Panc1 (cell line): ENCODE results near the gene BMP7. TPM values are rescaled to one million over a fixed set of nuclear protein-coding genes. Genes with fewer than 3 reads are reported as not detected.

Experiments used
- ATAC-seq: fragments of 200-7000 bp; cut with Tn5 transposase; 2 replicates; pipeline ENCODE4 v1.9.1; 2020; ENCODE audit warnings: mild to moderate bottlenecking, moderate library complexity
- BruUV-seq: library from RNA; stranded (reverse); fragments of 400-500 nt; replicated peaks from 2 replicates; lab custom pipeline; 2021; lab: Mats Ljungman, UMichigan
- CTCF ChIA-PET: fragments of 300-600 bp; sonication (Branson Sonifier 250); formaldehyde crosslinking; loops from one replicate; lab custom pipeline; 2022; ENCODE audit warnings: antibody characterized with exemption; lab: Charles Lee
- POLR2A ChIA-PET: fragments of 300-600 bp; sonication (Branson Sonifier 250); formaldehyde crosslinking; loops from one replicate; lab custom pipeline; 2022; ENCODE audit warnings: antibody characterized with exemption; lab: Charles Lee
- DNase-seq: peaks from one replicate; pipeline ENCODE4 v3.0.0-alpha.2; 2010; ENCODE audit warnings: low read depth, low spot score
- H3K27ac ChIP-seq: 2 replicates; pipeline ENCODE4 v1.5.1; 2011; ENCODE audit warnings: mild to moderate bottlenecking, low read length, inconsistent platforms
- H3K27me3 ChIP-seq: fragments of 200-500 bp; sonication (Bioruptor generic); 2 replicates; pipeline ENCODE4 v1.6.0; 2014; ENCODE audit warnings: low read length, inconsistent platforms; ENCODE audit not compliant: control insufficient read depth, insufficient read depth
- H3K36me3 ChIP-seq: fragments of 200-500 bp; sonication (Bioruptor generic); 2 replicates; pipeline ENCODE4 v1.5.1; 2014; ENCODE audit warnings: inconsistent platforms, mild to moderate bottlenecking, low read length, moderate library complexity; ENCODE audit not compliant: control insufficient read depth, insufficient read depth
- H3K4me1 ChIP-seq: 2 replicates; pipeline ENCODE4 v1.5.1; 2011; ENCODE audit warnings: inconsistent platforms, mild to moderate bottlenecking, low read length, moderate library complexity; ENCODE audit not compliant: control insufficient read depth, insufficient read depth
- H3K4me3 ChIP-seq, 2 experiments: 2 replicates each; pipeline ENCODE4 v1.5.1; 2011 to 2012; ENCODE audit warnings: low read depth in 2 of 2, low read length in 2 of 2, mild to moderate bottlenecking in 2 of 2, inconsistent platforms in 1 of 2, moderate library complexity in 1 of 2
- H3K9me3 ChIP-seq: fragments of 200-500 bp; sonication (Bioruptor generic); 2 replicates; pipeline ENCODE4 v1.5.1; 2014; ENCODE audit warnings: low read depth, mild to moderate bottlenecking, inconsistent platforms, low read length, moderate library complexity; ENCODE audit not compliant: control insufficient read depth, insufficient read depth
- POLR2AphosphoS5 ChIP-seq: IDR thresholded peaks from 2 replicates; pipeline ENCODE4 v1.6.1; 2012; ENCODE audit warnings: mild to moderate bottlenecking, low read depth, low read length, moderate library complexity
- SIN3A ChIP-seq: IDR thresholded peaks from 2 replicates; pipeline ENCODE4 v1.6.1; 2012; ENCODE audit warnings: low read depth, mild to moderate bottlenecking, low read length, moderate library complexity, borderline replicate concordance; ENCODE audit not compliant: insufficient read depth
- TCF7L2 ChIP-seq: IDR thresholded peaks from 2 replicates; pipeline ENCODE4 v1.6.1; 2011; ENCODE audit warnings: mild to moderate bottlenecking, low read depth, low read length, inconsistent platforms
- in situ Hi-C: cut with HindIII; loops from 2 replicates; pipeline ENCODE4 v1.10.0; 2016; ENCODE audit warnings: low sequenced_read_pairs, low pct_unique_long_range_greater_than_20kb
- intact Hi-C: fragments of 100-400 bp; cut with micrococcal nuclease; formaldehyde crosslinking; loops from one replicate; pipeline ENCODE4 v1.10.0; 2022; ENCODE audit not compliant: unreplicated experiment
- total RNA-seq: library from RNA; stranded (reverse); gene quantifications from one replicate; pipeline ENCODE4 v1.2.1, GENCODE V29; 2021; ENCODE audit not compliant: unreplicated experiment
- TF ChIP-seq, protein P1 (sequence below), 2 experiments: IDR thresholded peaks; 2 replicates each; pipeline ENCODE4 v1.6.1; 2011 to 2012; ENCODE audit warnings: low read depth in 2 of 2, control low read depth in 1 of 2, low read length in 1 of 2, mild to moderate bottlenecking in 1 of 2, moderate library complexity in 1 of 2; ENCODE audit not compliant: insufficient read depth in 1 of 2
- TF ChIP-seq, protein P2 (sequence below): fragments of 450-650 bp; IDR thresholded peaks from 2 replicates; pipeline ENCODE4 v1.5.1; 2017; ENCODE audit warnings: mild to moderate bottlenecking

The BMP7 gene
- total RNA-seq, 1 experiment from 2014 or later = 11.5 TPM

DNA sequence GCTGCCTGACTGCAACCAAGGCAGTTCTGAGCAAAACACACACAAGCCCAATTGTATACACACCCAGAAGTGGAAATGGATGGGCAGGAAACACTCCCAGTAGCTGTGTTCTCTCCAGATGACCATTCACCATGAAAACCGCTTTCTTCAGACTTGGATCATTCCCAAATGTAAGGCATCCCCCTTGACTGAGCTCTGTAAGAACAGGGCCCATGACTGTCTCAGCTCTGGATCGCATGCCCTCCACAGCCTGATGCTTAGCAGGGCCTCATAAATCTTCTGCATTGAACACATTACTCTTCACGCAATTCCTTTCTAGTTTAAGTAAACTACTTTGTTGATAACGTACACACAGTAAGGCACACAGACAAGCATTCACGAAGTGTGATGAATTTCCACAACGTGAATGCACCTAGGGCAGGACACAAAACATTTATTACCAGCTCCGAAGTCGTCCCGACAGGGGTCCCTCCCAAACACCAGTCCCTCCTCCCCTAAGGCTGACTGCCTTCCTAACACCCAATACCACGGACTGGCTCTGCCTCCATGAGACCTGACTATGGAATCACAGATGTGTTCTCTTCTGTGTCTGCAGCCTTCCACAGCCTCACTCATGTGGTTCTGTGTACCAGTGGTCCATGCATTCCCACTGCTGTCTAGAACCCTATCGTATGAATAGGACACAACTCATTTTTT is 31.7 kb downstream of the BMP7 start:
- Histone ChIP-seq H3K4me1 (no peaks in the 10 kb centered on the region), H3K27me3 (no peaks in the 10 kb centered on the region; the same call in 1 of the 2 replicates), H3K9me3 (no peaks in the 10 kb centered on the region), H3K36me3 (no peaks in the 10 kb centered on the region), H3K27ac (no peak overlapping the region), H3K4me3 (no peak overlapping the region)
- in situ Hi-C loops = no loop called here
- no peak for TF ChIP-seq POLR2AphosphoS5
- no TSS peak for BruUV-seq
- DNase-seq (no peak), ATAC-seq (no peak)
- ChIA-PET CTCF (no interaction called here), POLR2A (no interaction called here)
- intact Hi-C loops = no loop called here

DNA sequence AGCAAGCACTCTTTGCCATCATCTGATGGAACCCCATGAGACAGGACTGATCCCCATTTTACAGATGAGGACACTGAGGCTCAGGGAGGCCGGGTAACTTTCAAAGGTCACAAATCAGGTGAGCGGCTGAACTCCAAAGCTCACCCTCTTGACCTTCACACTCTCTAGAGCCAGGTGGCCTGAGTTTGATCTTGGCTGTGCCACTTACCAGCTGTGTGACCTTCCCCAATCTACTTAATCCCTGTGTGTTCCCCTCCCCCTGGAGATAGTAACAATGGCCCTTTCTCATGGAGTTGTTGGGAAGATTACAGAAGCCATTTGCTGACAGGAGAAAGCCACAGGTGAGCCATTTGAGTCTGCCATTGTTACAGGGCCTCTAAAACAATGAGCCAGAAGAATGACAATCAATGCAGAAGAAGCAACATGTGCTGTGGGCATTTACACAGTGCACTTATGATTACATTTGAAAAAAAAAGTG is 34.5 kb downstream of the BMP7 start:
- BruUV-seq = no TSS peak
- no peak for ATAC-seq
- no peak overlapping the region for H3K4me3 ChIP-seq
- no peak overlapping the region for H3K27ac ChIP-seq
- no peaks in the 10 kb centered on the region; the same call in 1 of the 2 replicates for H3K27me3 ChIP-seq
- ChIA-PET POLR2A (no interaction called here), CTCF (no interaction called here)
- no peak for DNase-seq
- in situ Hi-C loops (no loop called here), intact Hi-C loops (no loop called here)
- no peaks in the 10 kb centered on the region; the same call in 1 of the 2 replicates for H3K4me1 ChIP-seq
- no peaks in the 10 kb centered on the region for H3K36me3 ChIP-seq
- no peaks in the 10 kb centered on the region for H3K9me3 ChIP-seq
- TF ChIP-seq, protein P1, sequence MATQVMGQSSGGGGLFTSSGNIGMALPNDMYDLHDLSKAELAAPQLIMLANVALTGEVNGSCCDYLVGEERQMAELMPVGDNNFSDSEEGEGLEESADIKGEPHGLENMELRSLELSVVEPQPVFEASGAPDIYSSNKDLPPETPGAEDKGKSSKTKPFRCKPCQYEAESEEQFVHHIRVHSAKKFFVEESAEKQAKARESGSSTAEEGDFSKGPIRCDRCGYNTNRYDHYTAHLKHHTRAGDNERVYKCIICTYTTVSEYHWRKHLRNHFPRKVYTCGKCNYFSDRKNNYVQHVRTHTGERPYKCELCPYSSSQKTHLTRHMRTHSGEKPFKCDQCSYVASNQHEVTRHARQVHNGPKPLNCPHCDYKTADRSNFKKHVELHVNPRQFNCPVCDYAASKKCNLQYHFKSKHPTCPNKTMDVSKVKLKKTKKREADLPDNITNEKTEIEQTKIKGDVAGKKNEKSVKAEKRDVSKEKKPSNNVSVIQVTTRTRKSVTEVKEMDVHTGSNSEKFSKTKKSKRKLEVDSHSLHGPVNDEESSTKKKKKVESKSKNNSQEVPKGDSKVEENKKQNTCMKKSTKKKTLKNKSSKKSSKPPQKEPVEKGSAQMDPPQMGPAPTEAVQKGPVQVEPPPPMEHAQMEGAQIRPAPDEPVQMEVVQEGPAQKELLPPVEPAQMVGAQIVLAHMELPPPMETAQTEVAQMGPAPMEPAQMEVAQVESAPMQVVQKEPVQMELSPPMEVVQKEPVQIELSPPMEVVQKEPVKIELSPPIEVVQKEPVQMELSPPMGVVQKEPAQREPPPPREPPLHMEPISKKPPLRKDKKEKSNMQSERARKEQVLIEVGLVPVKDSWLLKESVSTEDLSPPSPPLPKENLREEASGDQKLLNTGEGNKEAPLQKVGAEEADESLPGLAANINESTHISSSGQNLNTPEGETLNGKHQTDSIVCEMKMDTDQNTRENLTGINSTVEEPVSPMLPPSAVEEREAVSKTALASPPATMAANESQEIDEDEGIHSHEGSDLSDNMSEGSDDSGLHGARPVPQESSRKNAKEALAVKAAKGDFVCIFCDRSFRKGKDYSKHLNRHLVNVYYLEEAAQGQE (IDR thresholded peaks at IDR 0.05; ENCODE audit: insufficient read depth in 1 of 2, low read depth in 2 of 2, low read length in 1 of 2) = no peak
- no peak for TF ChIP-seq TCF7L2
- TF ChIP-seq SIN3A = no peak
- TF ChIP-seq POLR2AphosphoS5 = no peak

DNA sequence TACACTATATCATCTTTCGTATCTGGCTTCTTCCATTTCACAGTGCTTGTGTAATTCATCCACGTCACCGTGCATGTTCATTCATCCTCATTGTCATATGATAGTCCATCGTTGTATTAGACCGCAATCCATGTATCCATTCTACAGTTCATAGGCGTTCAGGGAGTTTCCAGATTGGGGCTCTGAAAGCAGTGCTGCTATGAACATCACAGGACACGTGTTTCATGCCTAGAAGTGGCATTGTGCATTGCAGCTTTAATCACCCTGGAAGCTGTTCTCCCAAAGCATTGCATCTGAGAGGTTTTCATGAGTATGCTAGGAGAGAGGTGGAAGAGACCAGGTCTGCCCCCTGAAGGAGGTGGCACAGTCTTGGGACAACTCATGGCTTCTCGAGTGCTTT is 35.3 kb downstream of the BMP7 start:
- no TSS peak for BruUV-seq
- no peaks in the 10 kb centered on the region for H3K36me3 ChIP-seq
- ATAC-seq (no peak), DNase-seq (no peak)
- ChIA-PET CTCF (no interaction called here), POLR2A (no interaction called here)
- intact Hi-C loops (no loop called here), in situ Hi-C loops (no loop called here)
- H3K27me3 ChIP-seq = no peaks in the 10 kb centered on the region; the same call in 1 of the 2 replicates
- no peak overlapping the region for H3K27ac ChIP-seq
- H3K4me3 ChIP-seq = no peak overlapping the region
- TF ChIP-seq TCF7L2 (no peak), POLR2AphosphoS5 (no peak), SIN3A (no peak)
- TF ChIP-seq, protein P2, sequence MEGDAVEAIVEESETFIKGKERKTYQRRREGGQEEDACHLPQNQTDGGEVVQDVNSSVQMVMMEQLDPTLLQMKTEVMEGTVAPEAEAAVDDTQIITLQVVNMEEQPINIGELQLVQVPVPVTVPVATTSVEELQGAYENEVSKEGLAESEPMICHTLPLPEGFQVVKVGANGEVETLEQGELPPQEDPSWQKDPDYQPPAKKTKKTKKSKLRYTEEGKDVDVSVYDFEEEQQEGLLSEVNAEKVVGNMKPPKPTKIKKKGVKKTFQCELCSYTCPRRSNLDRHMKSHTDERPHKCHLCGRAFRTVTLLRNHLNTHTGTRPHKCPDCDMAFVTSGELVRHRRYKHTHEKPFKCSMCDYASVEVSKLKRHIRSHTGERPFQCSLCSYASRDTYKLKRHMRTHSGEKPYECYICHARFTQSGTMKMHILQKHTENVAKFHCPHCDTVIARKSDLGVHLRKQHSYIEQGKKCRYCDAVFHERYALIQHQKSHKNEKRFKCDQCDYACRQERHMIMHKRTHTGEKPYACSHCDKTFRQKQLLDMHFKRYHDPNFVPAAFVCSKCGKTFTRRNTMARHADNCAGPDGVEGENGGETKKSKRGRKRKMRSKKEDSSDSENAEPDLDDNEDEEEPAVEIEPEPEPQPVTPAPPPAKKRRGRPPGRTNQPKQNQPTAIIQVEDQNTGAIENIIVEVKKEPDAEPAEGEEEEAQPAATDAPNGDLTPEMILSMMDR = no peak
- TF ChIP-seq, protein P1 (IDR thresholded peaks at IDR 0.05; ENCODE audit: insufficient read depth in 1 of 2, low read depth in 2 of 2, low read length in 1 of 2) = no peak
- no peaks in the 10 kb centered on the region; the same call in 1 of the 2 replicates for H3K4me1 ChIP-seq
- H3K9me3 ChIP-seq = no peaks in the 10 kb centered on the region
